Calu3 (cell line): Measurements from ENCODE around the gene OGDH. TPM values are rescaled to one million over a fixed set of nuclear protein-coding genes. Genes with fewer than 3 reads are reported as not detected.
"Not testable (repeated sequence)": the region's sequence is repeated elsewhere in the genome, so short reads cannot be mapped to it uniquely, and the experiment has no call there.

Source experiments
- BruUV-seq: library from RNA; stranded (reverse); fragments of 400-500 nt; replicated peaks from 2 replicates; lab custom pipeline; 2021; lab: Mats Ljungman, UMichigan
- CTCF ChIA-PET: fragments of 300-600 bp; sonication (Branson Sonifier 250); formaldehyde crosslinking; loops from one replicate; lab custom pipeline; 2022; ENCODE audit warnings: antibody characterized with exemption; lab: Charles Lee
- DNase-seq: peaks from one replicate; pipeline ENCODE4 v3.0.0; 2022
- H3K27ac Mint-ChIP-seq: one replicate; pipeline ENCODE4 v1.8.0; 2022; ENCODE audit warnings: mixed read lengths; ENCODE audit not compliant: unreplicated experiment
- H3K27me3 Mint-ChIP-seq: one replicate; pipeline ENCODE4 v1.8.0; 2022; ENCODE audit warnings: mixed read lengths; ENCODE audit not compliant: unreplicated experiment
- H3K36me3 Mint-ChIP-seq: one replicate; pipeline ENCODE4 v1.8.0; 2022; ENCODE audit warnings: mild to moderate bottlenecking, moderate library complexity, mixed read lengths; ENCODE audit not compliant: insufficient read depth, unreplicated experiment
- H3K4me1 Mint-ChIP-seq: one replicate; pipeline ENCODE4 v1.8.0; 2022; ENCODE audit warnings: mild to moderate bottlenecking, low read depth, mixed read lengths; ENCODE audit not compliant: unreplicated experiment
- H3K4me3 Mint-ChIP-seq: one replicate; pipeline ENCODE4 v1.8.0; 2022; ENCODE audit warnings: mild to moderate bottlenecking, low read depth, moderate library complexity, mixed read lengths; ENCODE audit not compliant: unreplicated experiment
- H3K9me3 Mint-ChIP-seq: one replicate; pipeline ENCODE4 v1.8.0; 2022; ENCODE audit warnings: low read depth, mixed read lengths; ENCODE audit not compliant: unreplicated experiment
- intact Hi-C: fragments of 100-400 bp; cut with micrococcal nuclease; formaldehyde crosslinking; loops from one replicate; pipeline ENCODE4 v1.10.0; 2022; ENCODE audit not compliant: unreplicated experiment
- total RNA-seq: library from RNA; stranded (reverse); gene quantifications from 2 replicates; pipeline ENCODE4 v1.2.3, GENCODE V29; 2022
- TF ChIP-seq, protein P1 (sequence below): fragments of 200-600 bp; IDR thresholded peaks from one replicate; pipeline ENCODE4 v1.8.0; 2022; ENCODE audit warnings: antibody characterized with exemption; ENCODE audit not compliant: unreplicated experiment

The OGDH gene
- total RNA-seq, 1 experiment from 2014 or later = 100 TPM

DNA sequence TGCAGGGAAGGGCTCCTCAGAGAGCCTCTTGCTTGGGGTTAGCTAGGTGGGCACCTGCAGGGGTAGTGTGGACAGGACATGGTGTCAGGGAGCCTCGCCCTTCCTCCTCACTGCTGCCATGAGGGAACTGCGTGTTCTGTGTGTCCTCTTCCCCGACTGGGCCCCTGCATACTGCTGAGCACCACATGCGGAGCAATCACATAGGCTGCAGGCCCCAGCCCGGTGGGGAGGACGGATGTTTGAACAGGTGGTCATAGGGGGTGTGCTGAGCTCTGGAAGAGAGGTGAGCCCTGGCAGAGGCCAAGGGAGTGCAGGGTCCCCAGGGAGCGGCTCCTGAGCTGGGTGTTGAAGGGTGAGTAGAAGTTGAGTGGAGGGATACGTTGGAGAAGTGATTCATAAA is 93.9 kb downstream of the OGDH start:
- intact Hi-C loops = no loop called here
- Mint-ChIP-seq H3K4me1 (no peaks in the 10 kb centered on the region), H3K36me3 (peaks cover 53% of the 10 kb centered on the region), H3K9me3 (peaks cover 3% of the 10 kb centered on the region), H3K27ac (no peak overlapping the region), H3K4me3 (no peak overlapping the region), H3K27me3 (no peaks in the 10 kb centered on the region)
- CTCF ChIA-PET = no interaction called here
- DNase-seq = no peak
- TF ChIP-seq, protein P1, sequence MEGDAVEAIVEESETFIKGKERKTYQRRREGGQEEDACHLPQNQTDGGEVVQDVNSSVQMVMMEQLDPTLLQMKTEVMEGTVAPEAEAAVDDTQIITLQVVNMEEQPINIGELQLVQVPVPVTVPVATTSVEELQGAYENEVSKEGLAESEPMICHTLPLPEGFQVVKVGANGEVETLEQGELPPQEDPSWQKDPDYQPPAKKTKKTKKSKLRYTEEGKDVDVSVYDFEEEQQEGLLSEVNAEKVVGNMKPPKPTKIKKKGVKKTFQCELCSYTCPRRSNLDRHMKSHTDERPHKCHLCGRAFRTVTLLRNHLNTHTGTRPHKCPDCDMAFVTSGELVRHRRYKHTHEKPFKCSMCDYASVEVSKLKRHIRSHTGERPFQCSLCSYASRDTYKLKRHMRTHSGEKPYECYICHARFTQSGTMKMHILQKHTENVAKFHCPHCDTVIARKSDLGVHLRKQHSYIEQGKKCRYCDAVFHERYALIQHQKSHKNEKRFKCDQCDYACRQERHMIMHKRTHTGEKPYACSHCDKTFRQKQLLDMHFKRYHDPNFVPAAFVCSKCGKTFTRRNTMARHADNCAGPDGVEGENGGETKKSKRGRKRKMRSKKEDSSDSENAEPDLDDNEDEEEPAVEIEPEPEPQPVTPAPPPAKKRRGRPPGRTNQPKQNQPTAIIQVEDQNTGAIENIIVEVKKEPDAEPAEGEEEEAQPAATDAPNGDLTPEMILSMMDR = no peak
- no TSS peak for BruUV-seq

DNA sequence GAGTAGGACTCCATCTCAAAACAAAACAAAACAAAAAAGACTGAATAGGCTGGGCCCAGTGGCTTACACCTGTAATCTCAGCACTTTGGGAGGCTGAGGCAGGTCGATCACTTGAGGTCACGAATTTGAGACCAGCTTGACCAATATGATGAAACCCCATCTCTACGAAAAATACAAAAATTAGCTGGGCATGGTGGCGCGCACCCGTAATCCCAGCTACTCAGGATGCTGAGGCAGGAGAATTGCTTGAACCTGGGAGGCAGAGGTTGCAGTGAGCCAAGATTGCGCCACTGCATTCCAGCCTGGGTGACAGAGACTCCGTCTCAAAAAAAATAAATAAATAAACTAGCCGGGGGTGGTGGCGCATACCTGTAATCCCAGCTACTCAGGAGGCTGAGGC is 97.0 kb downstream of the OGDH start:
- H3K27ac Mint-ChIP-seq, H3K27me3 Mint-ChIP-seq, intact Hi-C loops, DNase-seq, BruUV-seq, H3K9me3 Mint-ChIP-seq, H3K4me1 Mint-ChIP-seq, H3K4me3 Mint-ChIP-seq: not testable (repeated sequence)
- CTCF ChIA-PET = interaction anchor here (0.7 kb wide), 2 partner anchors 88 to 716 kb away, joined by 3 read pairs; no protein-coding TSS in a partner anchor
- H3K36me3 Mint-ChIP-seq = peaks cover 50% of the 10 kb centered on the region

DNA sequence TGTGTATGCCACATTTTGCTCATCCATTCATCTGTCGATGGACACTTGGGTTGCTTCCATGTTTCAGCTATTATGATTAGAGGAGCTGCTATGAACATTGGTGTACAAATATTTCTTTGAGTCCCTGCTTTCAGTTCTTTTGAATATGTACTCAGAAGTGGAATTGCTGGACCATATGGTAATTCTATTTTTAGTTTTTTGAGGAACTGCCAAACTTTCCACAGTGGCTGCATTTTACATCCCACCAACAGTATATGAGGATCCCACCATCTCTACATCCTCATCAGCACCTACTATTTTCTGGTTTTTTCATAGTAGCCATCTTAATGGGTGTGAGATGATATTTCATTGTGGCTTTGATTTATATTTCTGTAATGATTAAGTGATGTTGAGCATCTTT is 97.5 kb downstream of the OGDH start:
- Mint-ChIP-seq H3K36me3 (peaks cover 50% of the 10 kb centered on the region), H3K27ac (no peak overlapping the region), H3K27me3 (no peaks in the 10 kb centered on the region), H3K9me3 (peaks cover 3% of the 10 kb centered on the region), H3K4me3 (no peak overlapping the region), H3K4me1 (no peaks in the 10 kb centered on the region)
- TF ChIP-seq, protein P1 = no peak
- intact Hi-C loops = no loop called here
- DNase-seq = no peak
- CTCF ChIA-PET = interaction anchor here (0.7 kb wide), 3 partner anchors 17 to 717 kb away, joined by 3 to 4 read pairs (median 3); no protein-coding TSS in a partner anchor
- no TSS peak for BruUV-seq

DNA sequence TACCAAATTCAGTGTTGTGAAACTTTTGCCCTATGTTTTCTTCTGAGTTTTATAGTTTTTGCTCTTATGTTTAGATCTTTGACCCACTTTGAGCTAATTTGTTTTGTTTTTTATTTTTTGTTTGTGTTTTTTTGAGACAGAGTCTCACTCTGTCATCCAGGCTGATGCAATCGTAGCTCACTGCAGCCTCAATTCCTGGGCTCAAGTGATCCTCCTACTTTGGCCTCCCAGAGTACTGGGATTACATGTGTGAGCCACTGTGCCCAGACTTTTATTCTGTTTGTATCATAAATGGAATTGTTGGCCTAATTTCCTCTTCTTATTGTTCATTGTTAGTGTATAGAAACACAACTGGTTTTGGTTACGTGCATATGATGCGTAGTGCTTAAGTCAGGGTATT is 99.0 kb downstream of the OGDH start:
- no peak overlapping the region for H3K27ac Mint-ChIP-seq
- CTCF ChIA-PET = interaction anchor here (0.7 kb wide), 1 partner anchor 914 kb away, joined by 4 read pairs; no protein-coding TSS in a partner anchor
- DNase-seq = no peak
- no peaks in the 10 kb centered on the region for H3K27me3 Mint-ChIP-seq
- H3K4me3 Mint-ChIP-seq = no peak overlapping the region
- TF ChIP-seq, protein P1 = no peak
- BruUV-seq = no TSS peak
- intact Hi-C loops = no loop called here
- H3K4me1 Mint-ChIP-seq = peaks cover 7% of the 10 kb centered on the region
- peaks cover 59% of the 10 kb centered on the region for H3K36me3 Mint-ChIP-seq
- H3K9me3 Mint-ChIP-seq = no peaks in the 10 kb centered on the region

DNA sequence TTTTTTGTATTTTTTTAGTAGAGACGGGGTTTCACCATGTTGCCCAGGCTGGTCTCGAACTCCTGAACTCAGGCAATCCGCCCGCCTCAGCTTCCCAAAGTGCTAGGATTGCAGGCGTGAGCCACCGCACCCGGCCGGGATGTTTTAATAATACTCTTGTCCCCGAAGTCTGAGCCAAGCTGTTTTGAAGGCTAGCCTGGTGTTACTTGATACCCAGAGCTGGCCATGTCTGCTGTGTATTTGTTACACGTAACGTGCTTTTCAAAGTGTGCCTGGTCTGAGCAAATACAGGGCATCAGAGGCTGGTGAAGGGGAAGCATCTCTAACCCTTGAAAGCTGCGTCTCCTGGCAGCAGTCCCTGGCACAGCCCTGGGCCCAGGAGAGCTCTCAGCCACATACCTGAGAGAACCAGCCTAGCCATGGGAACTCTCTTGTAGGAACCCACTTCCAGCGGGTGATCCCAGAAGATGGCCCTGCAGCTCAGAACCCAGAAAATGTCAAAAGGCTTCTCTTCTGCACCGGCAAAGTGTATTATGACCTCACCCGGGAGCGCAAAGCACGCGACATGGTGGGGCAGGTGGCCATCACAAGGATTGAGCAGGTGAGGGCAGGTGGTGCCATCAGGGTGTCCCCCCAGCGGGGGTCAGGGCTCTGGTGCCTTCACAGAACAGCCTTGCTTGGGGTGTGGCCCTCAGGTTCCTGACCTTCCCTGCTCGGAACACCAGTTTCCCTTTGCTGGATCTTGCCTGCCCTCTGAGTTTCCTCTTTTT is 100.5 kb downstream of the OGDH start:
- CTCF ChIA-PET = no interaction called here

More for the DNA sequence above, 100.5 kb downstream of the OGDH start:
- BruUV-seq = no TSS peak
- no peaks in the 10 kb centered on the region for H3K9me3 Mint-ChIP-seq
- intact Hi-C loops = no loop called here
- no peak overlapping the region for H3K27ac Mint-ChIP-seq
- H3K4me1 Mint-ChIP-seq = peaks cover 22% of the 10 kb centered on the region
- TF ChIP-seq, protein P1 = no peak
- H3K4me3 Mint-ChIP-seq = no peak overlapping the region
- no peaks in the 10 kb centered on the region for H3K27me3 Mint-ChIP-seq
- peaks cover 61% of the 10 kb centered on the region for H3K36me3 Mint-ChIP-seq
- no peak for DNase-seq
